Measurements from ENCODE around the gene PDE9A.

GRCh38 chr21:42622284-42622683, 31.1 kb upstream of the PDE9A start:
- TF ChIP-seq EZH2 (optimal IDR thresholded peaks at IDR 0.05; ENCODE audit: low read depth, low read length) (no peak), CTCF (IDR thresholded peaks at IDR 0.05; ENCODE audit: low read length) (no peak), EZH2phosphoT487 (IDR thresholded peaks at IDR 0.05; ENCODE audit: low read length) (no peak)
